ENCODE results near the gene ARHGEF26.

ARHGEF26 gene

DNA sequence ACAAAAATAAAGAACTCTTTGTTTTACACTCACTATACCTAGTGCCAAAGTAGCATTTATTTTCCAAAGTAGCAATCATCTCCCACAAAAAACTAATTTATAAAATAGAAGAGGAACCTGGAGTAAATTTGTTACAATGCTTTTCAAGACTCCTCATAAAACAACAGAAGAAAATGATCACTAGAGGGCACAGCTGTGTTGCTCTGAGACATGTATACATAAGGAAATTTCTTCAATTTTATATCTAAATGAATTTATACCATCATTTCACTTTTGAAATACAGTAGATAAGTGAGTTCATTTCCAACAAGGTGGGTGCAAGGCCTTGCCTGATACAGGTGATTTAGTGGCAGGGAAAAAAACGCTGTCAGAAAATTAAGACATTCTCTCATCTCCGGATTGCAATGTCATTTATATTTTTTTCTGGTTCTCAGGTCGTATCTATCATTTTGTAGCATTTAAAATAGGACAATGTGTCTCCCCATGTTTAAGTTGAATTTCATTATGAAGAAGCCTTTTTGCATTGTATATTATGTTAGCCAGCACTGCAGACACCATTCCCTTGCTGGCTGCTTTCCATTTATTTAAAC lies 25.3 kb upstream of the ARHGEF26 start:
- H3K9ac ChIP-seq (ENCODE audit: low read length), result no peak overlapping the region
- no peak overlapping the region for H3K27ac ChIP-seq (ENCODE audit: low read depth, low read length)
- H3K4me1 ChIP-seq (ENCODE audit: insufficient read depth, low read length), result peaks cover 17% of the 10 kb centered on the region
- H3K27me3 ChIP-seq (ENCODE audit: control insufficient read depth in 1 of 2, insufficient read depth in 2 of 2, low read length in 2 of 2), result no peaks in the 10 kb centered on the region
- H3K4me3 ChIP-seq (ENCODE audit: low read depth in 1 of 2, low read length in 2 of 2), result no peak overlapping the region
- H3K9me3 ChIP-seq (ENCODE audit: low read length), result no peaks in the 10 kb centered on the region
- no peaks in the 10 kb centered on the region for H3K36me3 ChIP-seq (ENCODE audit: insufficient read depth, low read length)

- H3K27me3 ChIP-seq (ENCODE audit: control insufficient read depth in 1 of 2, insufficient read depth in 2 of 2, low read length in 2 of 2), result no peaks in the 10 kb centered on the region
- no peak overlapping the region for H3K4me3 ChIP-seq (ENCODE audit: low read depth in 1 of 2, low read length in 2 of 2)
- H3K4me1 ChIP-seq (ENCODE audit: insufficient read depth, low read length), result peaks cover 17% of the 10 kb centered on the region
- H3K36me3 ChIP-seq (ENCODE audit: insufficient read depth, low read length), result no peaks in the 10 kb centered on the region
- H3K27ac ChIP-seq (ENCODE audit: low read depth, low read length), result no peak overlapping the region
- H3K9me3 ChIP-seq (ENCODE audit: low read length), result no peaks in the 10 kb centered on the region
- no peak overlapping the region for H3K9ac ChIP-seq (ENCODE audit: low read length)
These were observed 22.8 kb upstream of the ARHGEF26 start for GRCh38 chr3:154098376-154098775.

DNA sequence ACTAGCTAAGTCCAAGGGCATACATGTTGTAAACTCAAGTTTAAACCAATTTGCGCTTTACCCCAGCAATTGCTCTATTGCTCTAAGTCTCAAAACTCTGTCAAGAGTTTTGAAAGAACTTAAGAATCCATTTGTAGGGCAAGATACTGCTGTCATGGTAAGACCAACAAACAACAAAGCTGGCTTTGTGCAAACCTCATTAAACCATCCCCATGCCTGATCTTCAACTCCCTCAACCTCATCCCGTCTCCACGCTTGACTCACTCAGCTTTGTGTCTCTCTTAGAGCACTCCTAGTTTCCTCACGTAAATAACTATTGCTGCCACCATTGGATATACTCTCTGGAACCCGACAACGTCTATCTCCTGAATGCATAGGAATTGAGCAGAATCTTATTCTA lies 20.6 kb upstream of the ARHGEF26 start:
- Histone ChIP-seq H3K4me1 (ENCODE audit: insufficient read depth, low read length) (peaks cover 14% of the 10 kb centered on the region), H3K27me3 (ENCODE audit: control insufficient read depth in 1 of 2, insufficient read depth in 2 of 2, low read length in 2 of 2) (no peaks in the 10 kb centered on the region), H3K9ac (ENCODE audit: low read length) (no peak overlapping the region), H3K4me3 (ENCODE audit: low read depth in 1 of 2, low read length in 2 of 2) (no peak overlapping the region), H3K9me3 (ENCODE audit: low read length) (no peaks in the 10 kb centered on the region), H3K36me3 (ENCODE audit: insufficient read depth, low read length) (no peaks in the 10 kb centered on the region), H3K27ac (ENCODE audit: low read depth, low read length) (no peak overlapping the region)

DNA sequence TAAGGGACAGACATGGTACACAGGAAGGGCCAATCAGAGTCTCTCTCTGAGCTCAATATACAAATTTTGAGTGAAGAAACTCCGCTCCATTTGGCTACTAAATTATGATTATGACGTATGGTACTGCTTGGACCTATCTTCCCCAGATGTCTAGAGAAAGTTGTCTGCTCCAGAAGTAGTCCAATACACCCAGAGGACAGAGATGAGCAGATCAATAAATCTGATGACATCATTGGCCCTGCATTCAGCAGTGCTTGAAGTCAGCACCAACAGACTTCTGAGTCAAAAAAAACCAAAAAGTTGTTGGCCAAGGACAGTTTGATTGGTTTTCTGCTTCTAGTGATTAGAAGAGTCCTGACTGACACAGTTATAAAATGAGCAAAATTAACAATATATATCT lies 19.9 kb upstream of the ARHGEF26 start:
- no peak overlapping the region for H3K9ac ChIP-seq (ENCODE audit: low read length)
- H3K4me1 ChIP-seq (ENCODE audit: insufficient read depth, low read length), result peaks cover 15% of the 10 kb centered on the region
- no peaks in the 10 kb centered on the region for H3K36me3 ChIP-seq (ENCODE audit: insufficient read depth, low read length)
- H3K27ac ChIP-seq (ENCODE audit: low read depth, low read length), result no peak overlapping the region
- H3K4me3 ChIP-seq (ENCODE audit: low read depth in 1 of 2, low read length in 2 of 2), result no peak overlapping the region
- no peaks in the 10 kb centered on the region for H3K27me3 ChIP-seq (ENCODE audit: control insufficient read depth in 1 of 2, insufficient read depth in 2 of 2, low read length in 2 of 2)
- no peaks in the 10 kb centered on the region for H3K9me3 ChIP-seq (ENCODE audit: low read length)

- H3K27me3 ChIP-seq (ENCODE audit: control insufficient read depth in 1 of 2, insufficient read depth in 2 of 2, low read length in 2 of 2), result no peaks in the 10 kb centered on the region
- H3K4me3 ChIP-seq (ENCODE audit: low read depth in 1 of 2, low read length in 2 of 2), result no peak overlapping the region
- no peaks in the 10 kb centered on the region for H3K9me3 ChIP-seq (ENCODE audit: low read length)
- H3K27ac ChIP-seq (ENCODE audit: low read depth, low read length), result no peak overlapping the region
- no peak overlapping the region for H3K9ac ChIP-seq (ENCODE audit: low read length)
- H3K4me1 ChIP-seq (ENCODE audit: insufficient read depth, low read length), result peaks cover 15% of the 10 kb centered on the region
- H3K36me3 ChIP-seq (ENCODE audit: insufficient read depth, low read length), result no peaks in the 10 kb centered on the region
These were observed 19.0 kb upstream of the ARHGEF26 start for GRCh38 chr3:154102225-154102624.

- Histone ChIP-seq H3K9me3 (ENCODE audit: low read length) (no peaks in the 10 kb centered on the region), H3K36me3 (ENCODE audit: insufficient read depth, low read length) (no peaks in the 10 kb centered on the region), H3K9ac (ENCODE audit: low read length) (no peak overlapping the region), H3K4me3 (ENCODE audit: low read depth in 1 of 2, low read length in 2 of 2) (no peak overlapping the region), H3K27ac (ENCODE audit: low read depth, low read length) (peak overlapping the region; percentile 26), H3K4me1 (ENCODE audit: insufficient read depth, low read length) (peaks cover 8% of the 10 kb centered on the region), H3K27me3 (ENCODE audit: control insufficient read depth in 1 of 2, insufficient read depth in 2 of 2, low read length in 2 of 2) (no peaks in the 10 kb centered on the region)
These were observed 15.8 kb upstream of the ARHGEF26 start for GRCh38 chr3:154105218-154105975.

- Histone ChIP-seq H3K9me3 (ENCODE audit: low read length) (no peaks in the 10 kb centered on the region), H3K27me3 (ENCODE audit: control insufficient read depth in 1 of 2, insufficient read depth in 2 of 2, low read length in 2 of 2) (no peaks in the 10 kb centered on the region), H3K27ac (ENCODE audit: low read depth, low read length) (no peak overlapping the region), H3K4me3 (ENCODE audit: low read depth in 1 of 2, low read length in 2 of 2) (no peak overlapping the region), H3K36me3 (ENCODE audit: insufficient read depth, low read length) (no peaks in the 10 kb centered on the region), H3K9ac (ENCODE audit: low read length) (no peak overlapping the region), H3K4me1 (ENCODE audit: insufficient read depth, low read length) (peaks cover 18% of the 10 kb centered on the region)
These were observed 9.7 kb upstream of the ARHGEF26 start for GRCh38 chr3:154111365-154111935.

DNA sequence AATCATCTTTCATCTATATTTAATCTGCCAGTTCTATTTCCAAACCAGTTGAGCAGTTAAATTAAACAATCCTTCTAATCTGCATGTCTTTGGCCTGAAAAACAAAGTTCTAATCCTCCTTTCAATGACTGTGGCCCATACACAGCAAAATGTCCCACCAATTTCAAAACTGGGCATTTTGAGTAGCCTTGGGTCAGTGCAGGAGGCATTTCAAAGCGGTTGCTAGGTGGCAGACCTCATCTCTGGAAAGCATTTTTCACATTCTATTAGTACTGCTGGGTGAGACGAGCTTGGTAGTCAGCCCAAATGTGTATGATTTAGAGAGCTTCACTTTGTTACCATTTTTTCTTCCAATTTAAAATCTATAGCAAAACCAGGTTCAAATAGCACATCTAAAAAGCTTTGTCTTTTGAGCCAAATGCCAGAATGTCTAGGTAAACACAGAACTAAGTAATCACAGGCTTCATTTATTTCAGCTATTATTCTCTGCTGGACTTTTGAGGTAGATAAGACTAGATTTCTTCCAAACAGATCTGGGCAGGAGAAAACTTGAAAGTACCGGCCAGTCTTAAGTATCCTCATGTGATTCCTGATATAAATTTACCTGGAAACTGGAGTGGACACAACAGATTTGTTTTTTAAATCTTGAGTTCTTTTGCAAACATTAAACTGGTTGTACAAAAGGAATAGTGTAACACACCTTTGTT lies 8.9 kb upstream of the ARHGEF26 start:
- Histone ChIP-seq H3K36me3 (ENCODE audit: insufficient read depth, low read length) (no peaks in the 10 kb centered on the region), H3K27ac (ENCODE audit: low read depth, low read length) (no peak overlapping the region), H3K4me3 (ENCODE audit: low read depth in 1 of 2, low read length in 2 of 2) (no peak overlapping the region), H3K9ac (ENCODE audit: low read length) (no peak overlapping the region), H3K4me1 (ENCODE audit: insufficient read depth, low read length) (peaks cover 18% of the 10 kb centered on the region), H3K27me3 (ENCODE audit: control insufficient read depth in 1 of 2, insufficient read depth in 2 of 2, low read length in 2 of 2) (no peaks in the 10 kb centered on the region), H3K9me3 (ENCODE audit: low read length) (no peaks in the 10 kb centered on the region)

GRCh38 chr3:154113609-154114008 lies 7.6 kb upstream of the ARHGEF26 start:
- H3K27ac ChIP-seq (ENCODE audit: low read depth, low read length), result no peak overlapping the region
- H3K4me1 ChIP-seq (ENCODE audit: insufficient read depth, low read length), result peaks cover 18% of the 10 kb centered on the region
- no peaks in the 10 kb centered on the region for H3K9me3 ChIP-seq (ENCODE audit: low read length)
- no peaks in the 10 kb centered on the region for H3K36me3 ChIP-seq (ENCODE audit: insufficient read depth, low read length)
- H3K27me3 ChIP-seq (ENCODE audit: control insufficient read depth in 1 of 2, insufficient read depth in 2 of 2, low read length in 2 of 2), result no peaks in the 10 kb centered on the region
- H3K4me3 ChIP-seq (ENCODE audit: low read depth in 1 of 2, low read length in 2 of 2), result no peak overlapping the region
- H3K9ac ChIP-seq (ENCODE audit: low read length), result no peak overlapping the region

DNA sequence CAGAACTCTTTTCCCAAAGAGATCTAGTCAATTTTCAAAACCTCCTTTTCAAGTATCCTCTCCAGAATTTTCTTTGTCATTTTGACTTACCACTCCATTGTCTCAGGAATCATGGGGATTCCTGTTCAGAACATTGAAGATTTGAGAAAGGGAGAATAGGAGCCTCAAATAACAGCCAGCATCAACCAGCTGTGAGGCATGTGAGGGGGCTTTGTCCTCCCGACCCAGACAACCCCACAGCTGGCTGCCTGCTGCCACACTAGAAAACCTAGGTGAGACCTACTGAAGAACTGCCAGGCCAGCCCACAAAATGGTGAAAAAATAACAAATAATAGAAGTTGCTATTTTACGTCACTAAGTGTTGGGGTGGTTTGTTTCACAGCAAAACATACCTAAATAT lies 5.9 kb upstream of the ARHGEF26 start:
- H3K9me3 ChIP-seq (ENCODE audit: low read length), result no peaks in the 10 kb centered on the region
- no peaks in the 10 kb centered on the region for H3K27me3 ChIP-seq (ENCODE audit: control insufficient read depth in 1 of 2, insufficient read depth in 2 of 2, low read length in 2 of 2)
- H3K27ac ChIP-seq (ENCODE audit: low read depth, low read length), result no peak overlapping the region
- H3K9ac ChIP-seq (ENCODE audit: low read length), result no peak overlapping the region
- H3K36me3 ChIP-seq (ENCODE audit: insufficient read depth, low read length), result no peaks in the 10 kb centered on the region
- no peak overlapping the region for H3K4me3 ChIP-seq (ENCODE audit: low read depth in 1 of 2, low read length in 2 of 2)
- peaks cover 18% of the 10 kb centered on the region for H3K4me1 ChIP-seq (ENCODE audit: insufficient read depth, low read length)

DNA sequence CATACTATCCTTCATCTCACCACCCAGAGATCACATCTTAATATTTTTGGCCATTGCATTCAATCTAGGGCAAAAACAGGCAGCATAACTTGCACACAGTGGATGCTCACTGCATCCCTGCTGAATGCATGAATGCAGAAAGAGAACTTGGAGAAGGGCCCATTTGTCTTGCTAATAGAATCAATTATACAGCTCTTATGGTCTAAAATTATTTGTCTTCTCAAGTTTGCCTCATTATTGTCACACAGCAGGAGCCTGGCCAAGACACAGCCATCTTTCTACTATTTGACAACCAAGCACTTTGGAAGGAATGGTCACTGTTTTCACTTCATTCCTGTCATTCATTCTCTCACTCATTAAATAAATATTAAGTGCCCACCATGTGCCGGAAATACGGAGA lies 1.2 kb upstream of the ARHGEF26 start:
- no peaks in the 10 kb centered on the region for H3K36me3 ChIP-seq (ENCODE audit: insufficient read depth, low read length)
- peaks cover 2% of the 10 kb centered on the region for H3K4me1 ChIP-seq (ENCODE audit: insufficient read depth, low read length)
- no peak overlapping the region for H3K27ac ChIP-seq (ENCODE audit: low read depth, low read length)
- no peaks in the 10 kb centered on the region for H3K27me3 ChIP-seq (ENCODE audit: control insufficient read depth in 1 of 2, insufficient read depth in 2 of 2, low read length in 2 of 2)
- no peak overlapping the region for H3K4me3 ChIP-seq (ENCODE audit: low read depth in 1 of 2, low read length in 2 of 2)
- no peaks in the 10 kb centered on the region for H3K9me3 ChIP-seq (ENCODE audit: low read length)
- H3K9ac ChIP-seq (ENCODE audit: low read length), result no peak overlapping the region

All from muscle layer of colon (tissue), 2 donors.